ENCODE measurements around the gene SORCS2. TPM values are rescaled to one million over a fixed set of nuclear protein-coding genes. Genes with fewer than 3 reads are reported as not detected.

Gene SORCS2
- total and polyA plus RNA-seq, 2 of the 8 experiments (the other 6 are each of a cell fraction or from before 2014, with no cell fraction given), result 0.36 to 1.8 TPM

DNA sequence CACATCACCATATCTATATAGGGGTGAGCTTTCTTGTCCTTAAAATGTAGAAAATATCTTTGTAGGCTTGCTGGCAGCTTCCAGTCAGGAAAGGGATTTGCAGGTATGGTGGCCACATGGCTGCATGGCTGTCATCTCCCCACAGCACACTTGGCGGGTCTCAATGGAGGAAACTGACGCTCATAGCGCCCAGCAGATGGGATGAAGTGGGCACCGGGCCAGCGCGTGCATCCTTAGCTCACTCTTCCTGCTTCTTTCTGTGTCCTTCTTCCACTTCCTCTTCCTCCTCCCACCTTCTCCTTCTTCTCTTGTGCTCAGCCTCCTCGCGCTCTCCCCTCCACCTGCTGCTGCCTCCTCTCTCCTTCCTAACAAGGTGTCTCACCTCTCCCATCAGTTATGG is 398.6 kb downstream of the SORCS2 start:
- no peak overlapping the region for H3K14ac ChIP-seq (ENCODE audit: insufficient read length)
- peak overlapping the region; percentile 70; the same call in 1 of the 2 replicates for H2BK12ac ChIP-seq (ENCODE audit: low read depth, low read length)
- no peak overlapping the region for H2AFZ ChIP-seq (ENCODE audit: low read length)
- no peak overlapping the region for H3K23ac ChIP-seq (ENCODE audit: insufficient read length)
- H3K4ac ChIP-seq (replicated peaks; ENCODE audit: insufficient read length, low read depth, low read length), result no peak overlapping the region
- H4K91ac ChIP-seq (replicated peaks; ENCODE audit: insufficient read length, low read length), result no peak overlapping the region
- H3K79me2 ChIP-seq (ENCODE audit: control insufficient read depth in 1 of 2, insufficient read depth in 2 of 2, low read length in 2 of 2), result no peaks in the 10 kb centered on the region
- no peak overlapping the region; the same call in 1 of the 2 replicates for H4K8ac ChIP-seq (ENCODE audit: extremely low read depth, insufficient read depth, low read length)
- no peaks in the 10 kb centered on the region; the same call in 1 of the 2 replicates for H3K79me1 ChIP-seq (ENCODE audit: low read depth, low read length)
- peaks cover 0 to 5% (median 1%) of the 10 kb centered on the region in 4 experiments; a peak in 4 of 7 replicates for H3K4me1 ChIP-seq (replicated peaks in 1 of 4; ENCODE audit: control insufficient read depth in 3 of 4, insufficient read depth in 4 of 4, low read length in 3 of 4)
- no peaks in the 10 kb centered on the region for H3K9me3 ChIP-seq (ENCODE audit: insufficient read depth in 2 of 2, low read depth in 1 of 2, low read length in 1 of 2)
- no peak overlapping the region for H2BK15ac ChIP-seq (ENCODE audit: low read length)
- no peak overlapping the region for H4K5ac ChIP-seq (ENCODE audit: insufficient read length, low read depth, low read length)
- no peak overlapping the region for H2AK5ac ChIP-seq (ENCODE audit: low read depth, low read length)
- FAIRE-seq, result no peak
- H3K9ac ChIP-seq (replicated peaks in 1 of 4; ENCODE audit: extremely low read depth in 1 of 4, low read depth in 3 of 4, low read length in 3 of 4), result no peak overlapping the region
- H3K36me3 ChIP-seq (ENCODE audit: control insufficient read depth in 2 of 4, insufficient read depth in 4 of 4, low read length in 3 of 4), result no peaks in the 10 kb centered on the region
- H3K4me2 ChIP-seq (ENCODE audit: insufficient read depth in 1 of 2, low read depth in 2 of 2, low read length in 2 of 2), result no peak overlapping the region
- H3K18ac ChIP-seq (ENCODE audit: extremely low read depth, low read length), result no peak overlapping the region
- no peaks in the 10 kb centered on the region for H4K20me1 ChIP-seq (replicated peaks in 1 of 2; ENCODE audit: control insufficient read depth in 1 of 2, insufficient read depth in 2 of 2, low read length in 2 of 2)
- no peak overlapping the region for H3K4me3 ChIP-seq (ENCODE audit: extremely low read depth in 1 of 4, insufficient read depth in 2 of 4, low read depth in 3 of 4, low read length in 4 of 4)
- POLR2A ChIA-PET (ENCODE audit: partially characterized antibody), result no interaction called here
- H3K56ac ChIP-seq (replicated peaks; ENCODE audit: insufficient read length, low read depth, low read length), result no peak overlapping the region
- H2BK20ac ChIP-seq (ENCODE audit: low read length), result no peak overlapping the region
- TF ChIP-seq MAFK (IDR thresholded peaks at IDR 0.05; ENCODE audit: low read depth, low read length) (no peak), PHF8 (conservative IDR thresholded peaks at IDR 0.05; ENCODE audit: low read depth, low read length) (no peak), NANOG (IDR thresholded peaks at IDR 0.05; ENCODE audit: insufficient read depth, low read depth, low read length, poor library complexity, severe bottlenecking) (no peak), SRF (IDR thresholded peaks at IDR 0.05; ENCODE audit: low read depth, low read length) (no peak)
- no peaks in the 10 kb centered on the region for H3K27me3 ChIP-seq (replicated peaks in 1 of 4; ENCODE audit: control insufficient read depth in 3 of 4, extremely low read depth in 1 of 4, insufficient read depth in 3 of 4, low read length in 3 of 4)
- CTCF ChIA-PET (ENCODE audit: partially characterized antibody), result interaction anchor here (0.7 to 1.7 kb wide), 4 partner anchors 53 to 256 kb away, joined by 3 to 8 read pairs (median 3); no protein-coding TSS in a partner anchor
- H3K27ac ChIP-seq (ENCODE audit: low read depth, low read length), result no peak overlapping the region
- WGBS, 2 experiments (ENCODE audit: extremely low coverage in 1 of 2, insufficient coverage in 1 of 2, insufficient read length in 1 of 2, insufficient replicate concordance in 2 of 2, low coverage in 1 of 2, low lambda C conversion rate in 2 of 2, missing lambda C conversion rate in 1 of 2), result 95% methylated on average over 8 of the region's 8 CpGs; no CpG with 5 or more reads in 1 of the 2 experiments
- no peak for DNase-seq (ENCODE audit: low read depth in 1 of 2, low spot score in 2 of 2)
- H2BK120ac ChIP-seq (replicated peaks; ENCODE audit: low read depth, low read length), result no peak overlapping the region
- no peak overlapping the region for H2BK5ac ChIP-seq (ENCODE audit: low read depth, low read length)
- H3K23me2 ChIP-seq (ENCODE audit: low read depth, low read length), result no peaks in the 10 kb centered on the region
